ENCODE measurements around the gene YWHAE.

DNA sequence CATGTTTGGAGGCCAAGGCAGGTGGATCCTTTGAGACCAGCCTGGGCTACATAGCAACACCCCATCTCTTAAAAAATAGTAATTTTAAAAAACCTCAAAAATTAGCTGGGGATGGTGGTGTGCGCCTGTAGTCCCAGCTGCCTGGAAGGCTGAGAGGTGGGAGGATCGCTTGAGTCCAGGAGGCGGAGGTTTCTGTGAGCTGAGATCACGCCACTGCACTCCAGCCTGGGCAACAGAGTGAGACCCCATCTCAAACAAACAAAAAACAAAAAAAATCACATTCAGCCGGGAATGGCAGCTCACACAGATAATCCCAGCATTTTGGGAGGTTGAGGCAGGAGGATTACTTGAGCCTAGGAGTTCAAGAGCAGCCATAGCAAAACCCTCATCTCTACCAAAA, 16.4 kb upstream of the YWHAE start:
- TF ChIP-seq, protein P1, sequence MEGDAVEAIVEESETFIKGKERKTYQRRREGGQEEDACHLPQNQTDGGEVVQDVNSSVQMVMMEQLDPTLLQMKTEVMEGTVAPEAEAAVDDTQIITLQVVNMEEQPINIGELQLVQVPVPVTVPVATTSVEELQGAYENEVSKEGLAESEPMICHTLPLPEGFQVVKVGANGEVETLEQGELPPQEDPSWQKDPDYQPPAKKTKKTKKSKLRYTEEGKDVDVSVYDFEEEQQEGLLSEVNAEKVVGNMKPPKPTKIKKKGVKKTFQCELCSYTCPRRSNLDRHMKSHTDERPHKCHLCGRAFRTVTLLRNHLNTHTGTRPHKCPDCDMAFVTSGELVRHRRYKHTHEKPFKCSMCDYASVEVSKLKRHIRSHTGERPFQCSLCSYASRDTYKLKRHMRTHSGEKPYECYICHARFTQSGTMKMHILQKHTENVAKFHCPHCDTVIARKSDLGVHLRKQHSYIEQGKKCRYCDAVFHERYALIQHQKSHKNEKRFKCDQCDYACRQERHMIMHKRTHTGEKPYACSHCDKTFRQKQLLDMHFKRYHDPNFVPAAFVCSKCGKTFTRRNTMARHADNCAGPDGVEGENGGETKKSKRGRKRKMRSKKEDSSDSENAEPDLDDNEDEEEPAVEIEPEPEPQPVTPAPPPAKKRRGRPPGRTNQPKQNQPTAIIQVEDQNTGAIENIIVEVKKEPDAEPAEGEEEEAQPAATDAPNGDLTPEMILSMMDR (IDR thresholded peaks at IDR 0.05): no peak
- no peak for TF ChIP-seq POLR2A (IDR thresholded peaks at IDR 0.05)

All from uterus (tissue), 2 donors.